ENCODE data around the gene OPRM1.

OPRM1 gene

GRCh38 chr6:154243793-154244750 is 205.0 kb downstream of the OPRM1 start:
- Histone ChIP-seq H3K4me2 (peak overlapping the region in 10 of 11 experiments; percentile 66 to 86 (median 78); a peak in 20 of 22 replicates), H3K27me3 (no peaks in the 10 kb centered on the region), H3K27ac (peak overlapping the region in 7 of 11 experiments; percentile 18 to 87 (median 81); a peak in 9 of 22 replicates), H3K4me1 (peaks cover 30 to 98% (median 59%) of the 10 kb centered on the region in 10 experiments), H3K36me3 (peaks cover 0 to 82% (median 76%) of the 10 kb centered on the region in 11 experiments; a peak in 19 of 22 replicates), H3K9ac (peak overlapping the region in 5 of 11 experiments; percentile 8 to 79 (median 74); a peak in 6 of 22 replicates), H3K9me3 (replicated peaks in 1 of 11) (peaks cover 0 to 54% (median 24%) of the 10 kb centered on the region in 11 experiments; a peak in 15 of 22 replicates), H4K20me1 (peaks cover 0 to 33% (median 0%) of the 10 kb centered on the region in 11 experiments; a peak in 6 of 22 replicates), H3K4me3 (peak overlapping the region in 4 of 10 experiments; percentile 43 to 69 (median 57); a peak in 9 of 20 replicates)
- TF ChIP-seq Cebpa-rat (IDR thresholded peaks at IDR 0.05): no peak

GRCh38 chr6:154245506-154245905 is 206.5 kb downstream of the OPRM1 start:
- TF ChIP-seq Cebpa-rat (IDR thresholded peaks at IDR 0.05): no peak
- peak overlapping the region; percentile 19 to 87 (median 81); a peak in 17 of 22 replicates for H3K27ac ChIP-seq
- peak overlapping the region in 9 of 10 experiments; percentile 8 to 69 (median 52); a peak in 16 of 20 replicates for H3K4me3 ChIP-seq
- H3K9me3 ChIP-seq (replicated peaks in 1 of 11): peaks cover 0 to 46% (median 21%) of the 10 kb centered on the region in 11 experiments; a peak in 15 of 22 replicates
- peak overlapping the region in 6 of 11 experiments; percentile 15 to 79 (median 72); a peak in 8 of 22 replicates for H3K9ac ChIP-seq
- peaks cover 45 to 100% (median 71%) of the 10 kb centered on the region in 10 experiments for H3K4me1 ChIP-seq
- H3K27me3 ChIP-seq: no peaks in the 10 kb centered on the region
- peaks cover 0 to 67% (median 62%) of the 10 kb centered on the region in 11 experiments; a peak in 19 of 22 replicates for H3K36me3 ChIP-seq
- peaks cover 0 to 23% (median 0%) of the 10 kb centered on the region in 11 experiments; a peak in 3 of 22 replicates for H4K20me1 ChIP-seq
- peak overlapping the region; percentile 66 to 86 (median 76) for H3K4me2 ChIP-seq

GRCh38 chr6:154246723-154247118 is 207.7 kb downstream of the OPRM1 start:
- Histone ChIP-seq H3K9ac (peak overlapping the region; percentile 60 to 79 (median 72); a peak in 21 of 22 replicates), H3K36me3 (peaks cover 0 to 62% (median 51%) of the 10 kb centered on the region in 11 experiments; a peak in 19 of 22 replicates), H3K9me3 (replicated peaks in 1 of 11) (peaks cover 0 to 44% (median 23%) of the 10 kb centered on the region in 11 experiments; a peak in 17 of 22 replicates), H3K27me3 (no peaks in the 10 kb centered on the region), H3K4me2 (peak overlapping the region; percentile 66 to 86 (median 76)), H3K27ac (peak overlapping the region; percentile 58 to 87 (median 81); a peak in 21 of 22 replicates), H4K20me1 (peaks cover 0 to 18% (median 0%) of the 10 kb centered on the region in 11 experiments; a peak in 3 of 22 replicates), H3K4me3 (peak overlapping the region; percentile 30 to 69 (median 52)), H3K4me1 (peaks cover 48 to 100% (median 77%) of the 10 kb centered on the region in 10 experiments)
- TF ChIP-seq Cebpa-rat (IDR thresholded peaks at IDR 0.05): no peak

- peak overlapping the region; percentile 58 to 87 (median 81) for H3K27ac ChIP-seq
- peak overlapping the region; percentile 30 to 69 (median 52) for H3K4me3 ChIP-seq
- peaks cover 0 to 62% (median 46%) of the 10 kb centered on the region in 11 experiments; a peak in 19 of 22 replicates for H3K36me3 ChIP-seq
- no peaks in the 10 kb centered on the region for H3K27me3 ChIP-seq
- peak in 7 of 11 experiments; percentile 11 to 49 (median 41); a peak in 4 of 22 replicates for TF ChIP-seq Cebpa-rat (IDR thresholded peaks at IDR 0.05)
- H3K9ac ChIP-seq: peak overlapping the region; percentile 60 to 79 (median 72)
- H4K20me1 ChIP-seq: peaks cover 0 to 17% (median 0%) of the 10 kb centered on the region in 11 experiments; a peak in 3 of 22 replicates
- peak overlapping the region; percentile 66 to 86 (median 76) for H3K4me2 ChIP-seq
- H3K9me3 ChIP-seq (replicated peaks in 1 of 11): peaks cover 0 to 49% (median 29%) of the 10 kb centered on the region in 11 experiments; a peak in 17 of 22 replicates
- H3K4me1 ChIP-seq: peaks cover 48 to 100% (median 82%) of the 10 kb centered on the region in 10 experiments
These were observed 208.2 kb downstream of the OPRM1 start for GRCh38 chr6:154247119-154247861.

- peaks cover 0 to 8% (median 0%) of the 10 kb centered on the region in 11 experiments; a peak in 2 of 22 replicates for H4K20me1 ChIP-seq
- H3K9ac ChIP-seq: peak overlapping the region in 9 of 11 experiments; percentile 4 to 53 (median 42); a peak in 14 of 22 replicates
- H3K27me3 ChIP-seq: no peaks in the 10 kb centered on the region
- H3K4me2 ChIP-seq: peak overlapping the region; percentile 54 to 84 (median 77)
- peaks cover under 1 to 49% (median 30%) of the 10 kb centered on the region in 11 experiments; a peak in 20 of 22 replicates for H3K9me3 ChIP-seq (replicated peaks in 1 of 11)
- H3K4me3 ChIP-seq: peak overlapping the region in 1 of 10 experiments; percentile 42; a peak in 2 of 20 replicates
- H3K4me1 ChIP-seq: peaks cover 48 to 96% (median 88%) of the 10 kb centered on the region in 10 experiments
- peaks cover 0 to 59% (median 36%) of the 10 kb centered on the region in 11 experiments; a peak in 18 of 22 replicates for H3K36me3 ChIP-seq
- no peak for TF ChIP-seq Cebpa-rat (IDR thresholded peaks at IDR 0.05)
- peak overlapping the region; percentile 29 to 87 (median 77); a peak in 21 of 22 replicates for H3K27ac ChIP-seq
These were observed 210.7 kb downstream of the OPRM1 start for GRCh38 chr6:154249499-154250298.

GRCh38 chr6:154251116-154251515 is 212.1 kb downstream of the OPRM1 start:
- Histone ChIP-seq H3K9me3 (replicated peaks in 1 of 11) (peaks cover 10 to 57% (median 44%) of the 10 kb centered on the region in 11 experiments), H3K36me3 (peaks cover 0 to 59% (median 35%) of the 10 kb centered on the region in 11 experiments; a peak in 17 of 22 replicates), H3K9ac (no peak overlapping the region; a peak in 2 of 22 replicates), H4K20me1 (no peaks in the 10 kb centered on the region), H3K4me2 (peak overlapping the region in 7 of 11 experiments; percentile 24 to 84 (median 74); a peak in 12 of 22 replicates), H3K27ac (peak overlapping the region in 10 of 11 experiments; percentile 58 to 87 (median 79); a peak in 16 of 22 replicates), H3K4me1 (peaks cover 48 to 87% (median 78%) of the 10 kb centered on the region in 10 experiments), H3K4me3 (no peak overlapping the region), H3K27me3 (no peaks in the 10 kb centered on the region)
- no peak for TF ChIP-seq Cebpa-rat (IDR thresholded peaks at IDR 0.05)

GRCh38 chr6:154252678-154253077 is 213.6 kb downstream of the OPRM1 start:
- Histone ChIP-seq H3K36me3 (peaks cover 0 to 52% (median 29%) of the 10 kb centered on the region in 11 experiments; a peak in 13 of 22 replicates), H3K9ac (peak overlapping the region in 3 of 11 experiments; percentile 30 to 34 (median 33); a peak in 3 of 22 replicates), H3K4me2 (peak overlapping the region in 8 of 11 experiments; percentile 14 to 84 (median 70); a peak in 16 of 22 replicates), H3K4me1 (peaks cover 48 to 87% (median 78%) of the 10 kb centered on the region in 10 experiments), H3K27ac (peak overlapping the region in 10 of 11 experiments; percentile 42 to 87 (median 79); a peak in 20 of 22 replicates), H3K9me3 (replicated peaks in 1 of 11) (peaks cover 10 to 54% (median 44%) of the 10 kb centered on the region in 11 experiments), H3K27me3 (no peaks in the 10 kb centered on the region), H4K20me1 (no peaks in the 10 kb centered on the region), H3K4me3 (no peak overlapping the region)
- no peak for TF ChIP-seq Cebpa-rat (IDR thresholded peaks at IDR 0.05)
